ENCODE results near the gene DBI. TPM values are rescaled to one million over a fixed set of nuclear protein-coding genes. Genes with fewer than 3 reads are reported as not detected.
A peak's percentile ranks its signal among the peaks of the same experiment; 100 is the strongest.

DBI gene
- total and polyA plus RNA-seq, 2 of the 8 experiments (the other 6 are each of a cell fraction or from before 2014, with no cell fraction given): 180 to 212 TPM

DNA sequence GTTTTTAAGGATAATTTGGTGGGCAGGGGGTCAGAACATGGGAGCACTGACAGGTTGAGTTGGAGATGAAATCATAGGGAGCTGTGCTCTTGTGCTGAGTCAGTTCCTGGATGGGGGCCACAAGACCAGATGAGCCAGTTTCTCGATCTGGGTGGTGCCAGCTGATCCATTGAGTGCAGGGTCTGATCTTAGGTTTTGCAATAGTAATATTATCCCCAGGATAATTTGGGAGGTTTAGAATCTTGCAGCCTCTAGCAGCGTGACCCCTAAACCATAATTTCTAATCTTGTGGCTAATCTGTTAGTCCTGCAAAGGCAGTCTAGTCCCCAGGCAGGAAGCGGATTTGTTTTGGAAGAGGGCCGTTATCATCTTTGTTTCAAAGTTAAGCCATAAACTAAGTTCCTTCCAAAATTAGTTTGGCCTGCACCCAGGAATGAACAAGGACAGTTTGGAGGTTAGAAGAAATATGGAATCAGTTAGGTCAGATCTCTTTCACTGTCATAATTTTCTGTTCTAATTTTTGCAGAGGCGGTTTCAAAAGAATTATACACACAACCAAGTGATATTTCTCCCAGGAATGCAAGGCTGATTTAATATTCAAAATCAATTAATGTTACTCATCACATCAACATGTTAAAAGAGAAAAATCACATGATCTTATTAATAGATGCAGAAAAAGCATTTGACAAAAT, 23.0 kb downstream of the DBI start:
- 80% methylated on average over 5 of the region's 5 CpGs; no CpG with 5 or more reads in 1 of the 2 experiments for WGBS, 2 experiments (ENCODE audit: extremely low coverage in 1 of 2, insufficient coverage in 1 of 2, insufficient read length in 1 of 2, insufficient replicate concordance in 2 of 2, low coverage in 1 of 2, low lambda C conversion rate in 2 of 2, missing lambda C conversion rate in 1 of 2)
- Histone ChIP-seq H3K9ac (replicated peaks in 1 of 4; ENCODE audit: extremely low read depth in 1 of 4, low read depth in 3 of 4, low read length in 3 of 4) (no peak overlapping the region; a peak in 1 of 7 replicates), H3K18ac (ENCODE audit: extremely low read depth, low read length) (no peak overlapping the region; the same call in 1 of the 2 replicates), H3K27ac (ENCODE audit: low read depth, low read length) (no peak overlapping the region), H2BK12ac (ENCODE audit: low read depth, low read length) (no peak overlapping the region), H4K5ac (ENCODE audit: insufficient read length, low read depth, low read length) (no peak overlapping the region), H3K23me2 (ENCODE audit: low read depth, low read length) (no peaks in the 10 kb centered on the region), H3K36me3 (ENCODE audit: control insufficient read depth in 2 of 4, insufficient read depth in 4 of 4, low read length in 3 of 4) (no peaks in the 10 kb centered on the region), H3K4ac (replicated peaks; ENCODE audit: insufficient read length, low read depth, low read length) (no peak overlapping the region), H2BK120ac (replicated peaks; ENCODE audit: low read depth, low read length) (no peak overlapping the region), H3K9me3 (ENCODE audit: insufficient read depth in 2 of 2, low read depth in 1 of 2, low read length in 1 of 2) (no peaks in the 10 kb centered on the region; a peak in 1 of 4 replicates), H3K79me2 (ENCODE audit: control insufficient read depth in 1 of 2, insufficient read depth in 2 of 2, low read length in 2 of 2) (no peaks in the 10 kb centered on the region), H4K91ac (replicated peaks; ENCODE audit: insufficient read length, low read length) (no peak overlapping the region), H3K4me1 (replicated peaks in 1 of 4; ENCODE audit: control insufficient read depth in 3 of 4, insufficient read depth in 4 of 4, low read length in 3 of 4) (peaks cover 0 to 4% (median 3%) of the 10 kb centered on the region in 4 experiments; a peak in 2 of 7 replicates), H4K8ac (ENCODE audit: extremely low read depth, insufficient read depth, low read length) (no peak overlapping the region), H2BK20ac (ENCODE audit: low read length) (no peak overlapping the region), H4K20me1 (replicated peaks in 1 of 2; ENCODE audit: control insufficient read depth in 1 of 2, insufficient read depth in 2 of 2, low read length in 2 of 2) (no peaks in the 10 kb centered on the region), H3K23ac (ENCODE audit: insufficient read length) (no peak overlapping the region), H3K79me1 (ENCODE audit: low read depth, low read length) (no peaks in the 10 kb centered on the region), H2BK15ac (ENCODE audit: low read length) (no peak overlapping the region), H3K4me3 (ENCODE audit: extremely low read depth in 1 of 4, insufficient read depth in 2 of 4, low read depth in 3 of 4, low read length in 4 of 4) (no peak overlapping the region), H2AFZ (ENCODE audit: low read length) (0 out of 2 replicates have a peak overlapping the region, but pooled peaks have one; percentile 11), H2BK5ac (ENCODE audit: low read depth, low read length) (no peak overlapping the region), H3K27me3 (replicated peaks in 1 of 4; ENCODE audit: control insufficient read depth in 3 of 4, extremely low read depth in 1 of 4, insufficient read depth in 3 of 4, low read length in 3 of 4) (no peaks in the 10 kb centered on the region), H3K56ac (replicated peaks; ENCODE audit: insufficient read length, low read depth, low read length) (no peak overlapping the region), H3K14ac (ENCODE audit: insufficient read length) (no peak overlapping the region), H2AK5ac (ENCODE audit: low read depth, low read length) (no peak overlapping the region), H3K4me2 (ENCODE audit: insufficient read depth in 1 of 2, low read depth in 2 of 2, low read length in 2 of 2) (no peak overlapping the region)
- FAIRE-seq: no peak
- ChIA-PET POLR2A (ENCODE audit: partially characterized antibody) (interaction anchor here (0.6 kb wide), 1 partner anchor 24 kb away, joined by 3 read pairs; no protein-coding TSS in a partner anchor), CTCF (ENCODE audit: partially characterized antibody) (interaction anchor here (0.9 kb wide), 1 partner anchor 87 kb away, joined by 7 read pairs; no protein-coding TSS in a partner anchor)
- TF ChIP-seq YY1 (IDR thresholded peaks at IDR 0.05; ENCODE audit: low read depth, low read length) (no peak), BCL11A (IDR thresholded peaks at IDR 0.05; ENCODE audit: low read depth in 2 of 2, low read length in 2 of 2) (no peak), CEBPB (IDR thresholded peaks at IDR 0.05; ENCODE audit: low read depth, low read length) (no peak), BRCA1 (IDR thresholded peaks at IDR 0.05; ENCODE audit: low read depth, low read length) (no peak), CBX8 (IDR thresholded peaks at IDR 0.05; ENCODE audit: borderline replicate concordance, low read depth, low read length) (no peak), CBX5 (IDR thresholded peaks at IDR 0.05; ENCODE audit: low read depth, low read length) (no peak)
- DNase-seq (ENCODE audit: low read depth in 1 of 2, low spot score in 2 of 2): no peak
